Measurements from ENCODE around the gene CUX1.
"Not testable (repeated sequence)": the region's sequence is repeated elsewhere in the genome, so short reads cannot be mapped to it uniquely, and the experiment has no call there.

The CUX1 gene

GRCh38 chr7:102119925-102120324, 302.5 kb downstream of the CUX1 start:
- DNase-seq: no peak

DNA sequence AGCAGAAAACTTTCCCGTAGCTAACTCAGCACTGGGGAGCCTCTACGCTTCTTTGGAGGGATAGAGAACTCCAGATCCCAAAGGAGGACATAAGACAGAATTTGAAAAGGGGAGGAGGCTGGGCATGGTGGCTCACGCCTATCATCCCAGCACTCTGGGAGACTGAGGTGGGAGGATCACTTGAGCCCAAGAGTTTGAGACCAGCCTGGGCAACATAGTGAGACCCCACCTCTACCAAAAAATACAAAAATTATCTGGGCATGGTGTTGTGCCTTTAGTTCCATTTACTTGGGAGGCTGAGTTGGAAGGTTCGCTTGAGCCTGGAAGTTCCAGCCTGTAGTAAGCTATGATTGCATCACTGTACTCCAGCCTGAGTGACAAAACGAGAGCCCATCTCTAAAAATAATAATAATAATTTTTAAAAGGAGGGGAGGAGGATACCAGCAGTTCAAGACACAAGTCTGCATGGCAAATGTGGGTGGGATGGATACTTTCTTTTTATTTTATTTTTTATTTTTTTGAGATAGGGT, 303.3 kb downstream of the CUX1 start:
- DNase-seq: no peak

DNA sequence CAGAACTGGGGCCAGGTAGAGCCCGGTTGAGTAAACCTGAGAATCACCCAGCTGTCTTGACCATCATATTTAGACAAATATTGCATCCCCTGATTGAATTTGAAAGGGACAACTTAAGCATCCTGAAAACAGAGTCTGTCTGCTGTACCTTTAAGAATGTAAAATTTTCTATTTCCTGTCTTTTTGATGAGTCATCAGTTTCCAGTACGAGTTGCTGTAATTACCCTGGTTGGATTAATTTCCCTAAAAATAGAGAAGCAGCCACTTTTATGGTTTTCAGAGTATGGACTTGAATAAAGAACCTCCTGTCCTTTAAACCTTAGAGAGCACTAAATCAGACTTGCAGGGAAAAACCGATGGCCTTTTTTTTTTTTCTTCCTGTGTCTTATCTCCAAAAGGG, 304.6 kb downstream of the CUX1 start:
- DNase-seq: no peak

GRCh38 chr7:102125127-102125596, 307.7 kb downstream of the CUX1 start:
- DNase-seq: no peak

GRCh38 chr7:102128303-102128702, 310.9 kb downstream of the CUX1 start:
- DNase-seq: no peak

DNA sequence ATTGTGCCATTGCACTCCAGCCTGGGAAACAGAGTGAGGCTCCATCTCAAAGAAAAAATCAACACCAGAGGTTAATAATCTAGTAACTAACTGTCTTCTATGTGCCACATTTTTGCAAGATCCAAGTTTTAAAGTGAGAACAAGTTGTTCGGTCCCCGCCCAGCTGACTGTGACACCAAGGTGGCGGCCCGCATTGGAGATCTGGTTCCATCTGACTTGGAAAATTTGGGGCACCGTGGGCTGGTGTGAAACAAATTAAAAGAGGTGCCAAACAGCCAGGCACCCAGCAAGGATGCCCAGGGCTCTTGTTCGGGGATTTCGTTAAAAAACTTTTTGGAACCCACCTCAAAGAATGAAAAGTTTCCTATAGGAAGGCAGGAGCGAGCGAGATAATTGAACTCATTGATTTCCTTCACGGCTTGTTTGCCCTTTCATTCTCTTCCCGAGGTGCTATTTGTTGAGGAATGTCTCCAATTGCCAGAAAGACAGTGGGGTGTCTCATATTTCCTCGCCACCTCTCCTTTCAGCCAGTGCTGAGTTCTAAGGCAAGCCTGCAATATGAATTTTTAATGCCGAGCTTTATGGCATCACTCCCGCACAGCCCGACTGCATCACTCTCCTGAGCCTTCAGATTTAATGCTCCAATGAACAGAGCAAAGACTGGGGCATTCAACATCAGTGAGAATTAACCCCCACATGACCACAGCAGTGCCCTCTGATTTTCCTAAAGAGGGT, 312.4 kb downstream of the CUX1 start:
- no peak for DNase-seq

DNA sequence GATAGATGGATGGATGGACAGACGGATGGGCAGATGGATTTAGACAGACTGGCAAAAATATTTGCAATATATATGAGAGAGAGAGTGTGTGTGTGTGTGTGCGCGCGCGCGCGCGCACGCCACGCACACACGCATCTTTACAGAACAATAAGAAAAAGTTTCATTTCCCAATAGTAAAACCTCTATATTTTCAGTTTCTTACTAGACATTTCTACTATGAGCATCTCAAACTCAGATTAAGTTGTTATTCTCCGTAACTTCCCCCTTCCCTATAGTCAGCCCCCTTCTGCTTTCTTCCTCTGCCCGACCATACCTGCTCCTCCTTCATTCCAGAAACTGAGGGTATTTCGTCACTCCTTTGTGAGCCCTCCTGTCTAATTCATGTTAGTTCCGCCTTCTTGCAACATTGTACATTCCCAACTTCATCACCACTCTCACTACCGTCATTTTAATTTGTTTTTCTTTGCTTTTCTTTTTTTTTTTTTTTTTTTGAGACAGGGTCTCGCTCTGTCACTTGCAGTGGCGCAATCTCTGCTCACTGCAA, 314.9 kb downstream of the CUX1 start:
- no peak for DNase-seq

DNA sequence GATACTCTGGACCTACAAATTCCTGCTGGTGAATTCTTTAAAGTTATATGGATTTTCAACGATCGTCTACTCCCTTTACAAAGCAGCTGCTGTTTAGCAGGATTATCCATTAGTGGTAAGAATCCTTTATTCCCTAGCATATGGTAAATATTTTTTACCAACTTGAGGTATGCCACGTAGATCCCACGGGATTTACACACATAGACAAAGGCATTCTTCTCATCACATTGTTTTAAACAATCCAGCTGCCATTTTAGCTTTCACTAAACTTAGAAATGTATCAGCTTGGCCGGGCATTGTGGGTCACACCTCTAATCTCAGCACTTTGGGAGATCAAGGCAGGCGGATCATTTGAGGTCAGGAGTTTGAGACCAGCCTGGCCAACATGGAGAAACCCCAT, 321.2 kb downstream of the CUX1 start:
- no peak for DNase-seq

GRCh38 chr7:102140952-102141370, 323.5 kb downstream of the CUX1 start:
- no peak for DNase-seq

GRCh38 chr7:102142433-102142832, 325.0 kb downstream of the CUX1 start:
- DNase-seq: not testable (repeated sequence)

DNA sequence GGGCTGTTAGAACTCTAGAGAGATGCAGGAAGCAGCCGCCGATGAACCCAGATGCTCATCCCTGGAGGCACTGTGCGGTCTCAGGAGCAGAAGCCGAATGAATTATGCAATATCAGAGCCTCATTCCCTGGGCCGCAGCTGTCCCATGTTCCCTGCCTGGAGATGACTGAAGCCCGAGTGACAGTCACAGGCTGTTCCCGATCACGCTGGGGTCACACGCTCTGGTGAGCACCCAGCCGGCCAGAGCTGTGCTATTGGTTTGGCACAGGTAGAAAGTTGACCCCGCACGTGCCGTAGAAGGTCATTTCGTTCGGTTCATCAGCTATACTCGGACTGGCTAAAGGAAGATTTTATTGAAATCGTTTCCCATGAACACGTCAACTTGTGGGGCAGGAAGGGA, 328.7 kb downstream of the CUX1 start:
- no peak for DNase-seq

DNA sequence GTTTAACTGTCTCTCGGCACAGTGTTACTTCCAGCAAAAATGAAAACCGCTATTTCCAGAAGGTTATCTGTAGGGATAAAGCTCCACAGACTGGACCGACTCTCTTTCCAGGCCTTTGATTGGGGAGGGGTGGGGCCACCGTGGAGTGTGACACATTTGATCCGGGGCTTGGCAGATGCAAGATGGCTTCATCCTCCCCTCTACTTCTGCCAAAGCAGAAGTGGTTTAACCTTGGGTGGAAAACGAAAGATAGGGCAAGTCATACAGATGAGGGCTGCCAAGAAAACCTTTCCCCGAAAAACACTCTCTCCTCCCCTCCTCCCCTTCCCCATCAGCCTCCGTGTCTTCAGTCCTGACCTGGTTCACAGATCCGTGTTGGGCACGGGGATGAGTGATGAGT, 329.6 kb downstream of the CUX1 start:
- no peak for DNase-seq

GRCh38 chr7:102148799-102149198, 331.4 kb downstream of the CUX1 start:
- no peak for DNase-seq

DNA sequence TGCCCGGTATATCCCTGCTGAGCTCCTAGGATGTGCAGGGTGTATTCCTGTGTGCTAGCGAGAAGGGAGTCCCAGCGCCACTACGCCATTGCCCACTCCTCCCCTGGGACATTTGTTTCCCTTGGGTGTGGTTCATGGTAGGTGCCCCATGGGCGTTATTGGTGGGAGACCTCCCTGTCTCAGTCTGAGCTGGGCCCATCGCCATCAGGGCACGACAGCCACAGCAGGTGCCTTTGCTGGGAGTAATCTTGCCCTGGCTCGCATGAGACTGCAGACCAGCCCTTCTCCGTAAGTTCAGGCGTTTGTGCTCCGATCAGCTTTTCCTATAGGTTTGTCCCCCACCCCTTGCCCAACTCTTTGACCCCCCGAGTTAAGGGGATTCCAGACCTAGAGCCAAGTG, 332.0 kb downstream of the CUX1 start:
- DNase-seq: no peak

DNA sequence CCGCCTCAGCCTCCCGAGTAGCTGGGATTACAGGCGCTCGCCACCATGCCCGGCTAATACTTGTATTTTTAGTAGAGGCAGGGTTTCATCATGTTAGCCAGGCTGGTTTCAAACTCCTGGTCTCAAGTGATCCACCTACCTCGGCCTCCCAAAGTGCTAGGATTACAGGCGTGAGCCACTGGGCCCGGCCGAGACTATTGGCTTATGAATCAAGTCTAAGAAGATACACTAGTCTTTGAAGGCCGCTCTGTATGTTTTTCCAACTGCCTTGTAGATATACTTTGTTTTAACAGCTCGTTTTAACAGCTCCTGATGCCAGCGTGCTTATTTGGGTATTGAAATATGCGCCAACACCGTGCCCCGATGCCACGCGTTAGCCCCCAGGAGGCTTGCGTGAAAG, 332.8 kb downstream of the CUX1 start:
- no peak for DNase-seq

- no peak for DNase-seq
Observed at GRCh38 chr7:102152672-102153598, 335.5 kb downstream of the CUX1 start.

DNA sequence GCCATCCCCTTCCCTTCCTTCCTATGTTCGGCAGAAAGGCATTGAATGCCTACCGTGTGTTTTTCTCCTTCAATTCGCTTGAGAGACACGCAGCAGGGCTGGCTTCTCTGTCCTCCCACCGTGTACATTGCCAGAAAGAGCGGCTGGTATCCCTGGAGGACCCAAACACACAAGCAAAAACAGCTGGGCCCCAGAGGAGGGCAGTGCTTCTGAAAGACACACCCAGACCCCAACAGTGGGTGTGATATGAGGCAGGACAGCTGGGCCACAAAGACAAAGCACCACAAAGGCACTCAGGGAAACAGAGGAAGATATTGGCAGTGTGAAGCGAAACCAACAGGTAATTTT, 336.1 kb downstream of the CUX1 start:
- DNase-seq: no peak

DNA sequence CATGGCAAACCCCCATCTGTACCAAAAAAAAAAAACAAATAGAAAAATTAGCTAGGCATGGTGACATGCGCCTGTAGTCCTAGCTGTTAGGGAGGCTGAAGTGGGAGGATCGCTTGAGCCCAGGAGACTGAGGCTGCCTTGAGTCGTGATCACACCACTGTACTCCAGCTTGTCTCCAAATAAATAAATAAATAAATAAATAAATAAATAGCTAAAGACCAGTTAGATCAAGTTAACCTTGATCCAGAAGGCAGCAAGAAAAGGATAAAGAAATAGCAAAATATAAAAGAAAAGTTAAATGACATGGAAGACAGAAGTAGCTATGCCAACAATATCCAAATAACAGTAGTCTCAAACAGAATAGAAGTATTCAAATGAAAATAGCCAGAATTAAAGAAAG, 337.0 kb downstream of the CUX1 start:
- no peak for DNase-seq

DNA sequence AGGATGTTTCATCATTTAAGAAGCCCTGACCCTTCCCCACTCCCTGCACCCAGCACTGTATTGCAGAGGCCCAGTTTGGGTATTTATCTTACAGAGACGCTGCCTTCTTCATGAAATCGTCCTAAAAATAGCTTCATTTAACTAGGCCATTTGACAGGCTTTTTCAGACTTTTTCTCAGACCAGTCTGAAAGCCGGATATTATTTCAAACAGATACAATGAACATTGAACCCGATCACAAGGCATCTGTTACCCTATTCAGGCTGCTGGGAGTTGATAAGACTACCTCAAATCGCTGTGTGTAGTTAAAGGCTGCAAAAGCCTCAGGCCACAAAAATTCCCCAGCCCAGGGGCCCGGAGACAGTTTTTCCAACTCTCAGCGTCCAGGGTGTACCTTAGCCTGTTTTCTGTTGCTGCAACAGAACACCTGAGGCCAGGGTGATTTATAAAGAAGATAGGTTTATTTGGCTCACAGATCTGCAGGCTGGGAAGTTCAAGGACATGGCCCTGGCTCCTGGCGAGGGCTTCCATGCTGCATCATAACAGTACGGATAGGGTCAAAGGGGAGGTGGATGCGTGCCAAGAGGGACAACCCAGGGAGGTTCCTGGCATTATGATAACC, 338.5 kb downstream of the CUX1 start:
- DNase-seq: no peak

DNA sequence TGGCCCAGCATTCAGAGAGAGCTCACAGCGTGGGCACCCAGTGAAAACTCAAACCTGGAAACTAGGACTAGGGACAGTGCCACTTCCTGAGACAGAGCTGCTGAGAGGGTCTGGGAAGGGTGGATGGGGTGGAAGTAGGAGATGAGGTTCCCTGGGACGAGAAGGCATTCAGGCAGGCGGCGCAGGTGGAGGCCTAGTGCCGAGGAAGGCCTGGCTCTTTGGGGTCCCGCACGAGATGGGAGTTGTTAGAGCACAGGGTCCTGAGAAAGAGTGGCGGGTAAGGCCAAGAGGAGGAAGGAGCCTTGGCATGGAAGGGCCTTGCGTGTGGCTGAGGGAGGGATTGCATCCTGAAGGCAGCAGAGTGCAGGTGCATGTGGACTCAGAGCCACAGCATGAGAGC, 339.4 kb downstream of the CUX1 start:
- no peak for DNase-seq

DNA sequence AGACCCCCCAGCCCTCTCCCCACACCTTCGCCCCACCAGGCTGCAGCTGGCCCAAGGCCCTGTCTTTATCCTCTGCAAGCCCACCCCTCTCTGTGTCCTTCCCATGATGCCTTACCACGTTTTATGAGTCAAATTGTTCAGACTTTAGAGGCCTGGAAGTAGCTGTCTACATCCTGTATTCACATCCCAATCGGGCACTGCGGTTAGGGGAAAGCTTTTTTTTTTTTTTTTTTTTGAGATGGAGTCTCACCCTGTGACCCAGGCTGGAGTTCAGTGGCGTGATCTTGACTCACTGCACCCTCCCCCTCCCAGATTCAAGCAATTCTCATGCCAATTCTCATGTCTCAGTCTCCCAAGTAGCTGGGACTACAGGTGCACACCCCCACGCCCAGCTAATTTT, 347.7 kb downstream of the CUX1 start:
- DNase-seq: no peak

GRCh38 chr7:102167254-102167653, 349.8 kb downstream of the CUX1 start:
- no peak for DNase-seq
